B cell (primary cell): Measurements from ENCODE around the gene CELA3A. TPM values are rescaled to one million over a fixed set of nuclear protein-coding genes. Genes with fewer than 3 reads are reported as not detected.

Source experiments
- polyA plus RNA-seq: library from polyadenylated mRNA; depleted of rRNA; stranded (reverse); fragments of >200 nt; gene quantifications from 2 replicates; pipeline ENCODE4 v1.2.3, GENCODE V29; 2012
- small RNA-seq: library from RNA; depleted of rRNA; stranded (forward); fragments of <200 nt; gene quantifications from one replicate; pipeline ENCODE3, GENCODE V24; 2012; ENCODE audit warnings: low replicate concordance, low read depth; ENCODE audit not compliant: insufficient read length
- total RNA-seq, 2 donors: library from RNA; stranded (reverse); fragments of 120-200 nt in 1 of 2; gene quantifications; 1 replicate in 1 of 2; 2 replicates in 1 of 2; pipeline versions ENCODE4 v1.2.3 to v1.2.4, GENCODE V29; 2013 to 2022

CELA3A gene
- total and polyA plus RNA-seq, 2 donors (not counting 1 experiment from before 2014, with no cell fraction given) = not detected

Small RNAs within 50 kb of the gene (small RNA-seq; reads per million reads assigned to genes)
- not detected for gene RN7SL186P
- gene RN7SL386P = not detected
- not detected for gene RNU6-1022P
- gene RNU6-776P = not detected

Other genes starting within 250 kb of the CELA3A start
- 135 and 142 TPM in 2 replicates for gene USP48, start 218.5 kb upstream of the CELA3A start, total RNA-seq
- gene USP48, start 218.5 kb upstream of the CELA3A start, polyA plus RNA-seq = 21.2 and 29.4 TPM in 2 replicates
- 0.47 and 0.83 TPM in 2 replicates for gene LDLRAD2, start 189.4 kb upstream of the CELA3A start, total RNA-seq
- 0.72 and 3.0 TPM in 2 replicates for gene LDLRAD2, start 189.4 kb upstream of the CELA3A start, polyA plus RNA-seq
- 4.3 and 4.5 TPM in 2 replicates for gene HSPG2, start 64.3 kb upstream of the CELA3A start, total RNA-seq
- 2.0 TPM in 2 replicates for gene HSPG2, start 64.3 kb upstream of the CELA3A start, polyA plus RNA-seq
- gene CELA3B, start 24.6 kb upstream of the CELA3A start, total RNA-seq = not detected in 2 replicates
- not detected in 2 replicates for gene CELA3B, start 24.6 kb upstream of the CELA3A start, polyA plus RNA-seq
- 202 and 209 TPM in 2 replicates for gene CDC42, start 51.1 kb downstream of the CELA3A start, total RNA-seq
- gene CDC42, start 51.1 kb downstream of the CELA3A start, polyA plus RNA-seq = 111 and 190 TPM in 2 replicates
- gene WNT4, start 141.4 kb downstream of the CELA3A start, total RNA-seq = 0.07 TPM in 1 of 2 replicates, not detected in the other
- gene WNT4, start 141.4 kb downstream of the CELA3A start, polyA plus RNA-seq = not detected in 2 replicates